ENCODE data around the gene ZNF785.
"Not testable (repeated sequence)": the region's sequence is repeated elsewhere in the genome, so short reads cannot be mapped to it uniquely, and the experiment has no call there.

ZNF785 gene

GRCh38 chr16:30602616-30603277 is 17.2 kb upstream of the ZNF785 start:
- no peak for DNase-seq

DNA sequence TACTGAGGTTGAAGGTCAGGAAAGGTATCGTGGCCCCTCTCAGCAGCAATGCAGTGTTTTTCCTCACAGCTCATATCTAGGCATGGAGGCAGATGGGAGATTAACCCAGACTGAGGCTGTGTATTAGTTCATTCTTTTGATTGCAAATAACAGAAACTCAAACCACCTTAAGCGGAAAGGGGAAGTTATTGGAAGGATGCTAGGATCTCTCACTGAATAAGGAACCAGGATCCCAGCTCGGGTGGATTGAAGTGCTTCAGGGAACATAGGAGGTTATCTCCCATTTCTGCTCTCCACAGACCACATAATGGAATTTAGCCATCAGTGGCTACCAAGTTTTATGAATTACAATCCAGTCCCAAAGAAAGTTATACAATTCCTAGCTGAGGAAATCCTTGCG is 16.5 kb upstream of the ZNF785 start:
- no peak for DNase-seq

GRCh38 chr16:30600929-30601328 is 15.4 kb upstream of the ZNF785 start:
- no peak for DNase-seq

DNA sequence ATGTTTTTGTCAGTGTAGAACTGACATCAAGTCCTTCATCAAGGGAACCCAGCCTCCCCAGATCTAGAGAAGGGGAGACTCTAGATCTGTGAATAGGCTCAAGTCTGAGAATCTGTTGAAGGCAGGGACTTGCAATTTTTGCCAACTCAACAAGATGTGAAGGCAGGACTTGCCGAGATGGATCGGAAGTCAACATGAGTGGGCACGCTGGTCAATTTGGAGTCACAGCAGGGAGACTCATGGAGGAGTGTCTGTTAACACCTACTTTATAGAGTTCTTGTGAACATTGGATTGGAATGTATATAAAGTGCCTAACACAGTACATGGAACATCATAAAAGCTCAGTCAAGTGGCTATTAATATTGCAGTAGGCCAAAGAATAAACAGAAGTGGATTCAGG is 14.7 kb upstream of the ZNF785 start:
- DNase-seq, result no peak

DNA sequence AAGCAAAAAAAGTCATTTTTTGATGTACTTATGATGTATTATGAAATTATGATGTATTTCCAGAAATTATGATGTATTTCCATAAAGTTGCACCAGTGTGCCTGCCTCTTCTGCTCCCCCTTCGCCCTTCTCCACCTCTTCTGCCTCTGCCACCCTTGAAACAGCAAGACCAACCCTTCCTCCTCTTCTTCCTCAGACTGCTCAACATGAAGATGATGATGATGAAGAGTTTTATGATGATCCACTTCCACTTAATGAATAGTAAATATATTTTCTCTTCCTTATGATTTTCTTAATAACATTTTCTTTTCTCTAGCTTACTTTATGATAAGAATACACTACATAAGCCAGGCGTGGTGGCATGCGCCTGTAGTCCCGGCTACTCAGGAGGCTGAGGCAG is 7.4 kb upstream of the ZNF785 start:
- DNase-seq, result no peak

DNA sequence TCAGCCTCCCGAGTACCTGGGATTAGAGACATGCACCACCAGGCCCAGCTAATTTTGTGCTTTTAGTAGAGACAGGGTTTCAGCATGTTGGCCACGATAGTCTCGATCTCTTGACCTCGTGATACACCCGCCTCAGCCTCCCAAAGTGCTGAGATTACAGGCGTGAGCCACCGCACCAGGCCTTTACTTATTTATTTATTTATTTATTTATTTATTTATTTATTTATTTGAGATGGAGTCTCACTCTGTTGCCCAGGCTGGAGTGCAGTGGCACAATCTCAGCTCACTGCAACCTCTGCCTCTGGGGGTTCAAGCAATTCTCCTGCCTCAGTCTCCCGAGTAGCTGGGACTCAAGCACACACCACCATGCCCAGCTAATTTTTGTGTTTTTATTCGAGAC is 5.4 kb upstream of the ZNF785 start:
- not testable (repeated sequence) for DNase-seq

- DNase-seq, result not testable (repeated sequence)
Measured at GRCh38 chr16:30589582-30589981, 4.1 kb upstream of the ZNF785 start.

DNA sequence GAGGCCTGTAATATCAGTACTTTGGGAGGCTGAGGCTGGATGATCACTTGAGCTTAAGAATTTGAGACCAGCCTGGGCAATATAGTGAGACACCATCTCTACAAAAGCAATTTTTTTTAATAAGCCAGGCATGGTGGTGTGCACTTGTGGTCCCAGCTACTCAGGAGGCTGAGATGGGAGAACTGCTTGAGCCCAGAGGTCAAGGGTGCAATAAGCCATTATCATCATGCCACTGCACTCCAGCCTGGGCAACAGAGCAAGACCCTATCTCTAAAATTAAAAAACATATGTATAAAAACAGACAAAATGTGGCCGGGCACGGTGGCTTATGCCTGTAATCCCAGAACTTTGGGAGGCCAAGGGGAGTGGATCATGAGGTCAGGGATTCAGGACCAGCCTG is 3.2 kb upstream of the ZNF785 start:
- DNase-seq, result no peak

- DNase-seq, result no peak
Measured at GRCh38 chr16:30585022-30585399, 486 bp downstream of the ZNF785 start.

- no peak for DNase-seq
Measured at GRCh38 chr16:30582611-30583340, 2.7 kb downstream of the ZNF785 start.

DNA sequence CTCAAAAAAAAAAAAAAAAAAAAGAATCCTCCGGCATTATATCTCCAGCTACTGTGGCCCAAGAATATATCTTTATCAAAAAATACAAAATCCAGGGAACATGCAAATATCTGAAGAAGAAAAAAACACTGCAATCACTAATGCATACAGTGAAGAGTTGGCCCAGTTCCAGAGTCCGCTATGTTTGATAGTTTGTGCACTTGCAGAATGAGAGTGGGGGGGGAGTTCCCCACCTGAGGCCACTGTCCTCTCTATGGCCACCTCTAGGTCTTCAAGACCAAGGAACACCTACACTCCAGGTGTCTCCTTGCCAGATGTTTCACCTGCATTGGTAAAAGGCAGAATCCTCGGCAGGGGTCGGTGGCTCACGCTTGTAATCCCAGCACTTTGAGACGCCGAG is 4.0 kb downstream of the ZNF785 start:
- no peak for DNase-seq

- no peak for DNase-seq
Measured at GRCh38 chr16:30574678-30575077, 10.8 kb downstream of the ZNF785 start.

GRCh38 chr16:30571445-30572322 is 13.8 kb downstream of the ZNF785 start, which contains the start of gene ZNF688:
Gene ZNF688 (minus strand): TSS chr16:30571714. CDS start chr16:30571629, 85 bp downstream.
- DNase-seq, result peak; percentile 94 to 95

GRCh38 chr16:30570636-30571444 is 14.7 kb downstream of the ZNF785 start:
- DNase-seq, result no peak

- no peak for DNase-seq
Measured at GRCh38 chr16:30569746-30570635, 15.5 kb downstream of the ZNF785 start.

GRCh38 chr16:30569281-30569680 is 16.2 kb downstream of the ZNF785 start:
- no peak for DNase-seq

DNA sequence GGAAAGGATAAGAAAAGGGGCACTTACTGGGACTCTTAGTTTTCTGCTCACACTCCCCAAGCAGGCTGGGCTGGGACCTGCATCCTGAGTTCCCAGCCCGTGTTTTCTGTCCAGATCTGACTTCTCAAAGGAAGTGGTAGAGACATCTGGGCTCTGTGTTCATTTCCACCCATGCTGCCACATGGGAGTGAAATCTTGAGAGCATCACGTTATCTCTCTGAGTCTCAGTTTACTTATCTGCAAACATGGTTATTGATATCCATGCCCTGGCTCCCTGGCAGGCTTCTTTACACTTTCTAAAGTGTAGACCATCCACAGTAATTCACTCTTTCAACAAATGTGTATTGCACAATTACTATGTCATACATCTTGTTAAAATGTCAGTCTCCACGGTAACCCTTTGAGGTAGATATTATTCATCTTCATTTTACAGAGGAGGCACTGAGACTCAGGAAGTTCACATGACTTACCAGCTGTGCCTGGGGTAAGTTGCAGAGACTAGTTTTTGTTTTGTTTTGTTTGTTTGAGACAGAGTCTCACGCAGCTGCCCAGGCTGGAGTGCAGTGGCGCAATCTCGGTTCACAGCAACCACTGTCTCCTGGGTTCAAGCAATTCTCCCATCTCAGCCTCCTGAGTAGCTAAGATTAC is 17.4 kb downstream of the ZNF785 start:
- peak; percentile 49 to 50 for DNase-seq

- peak; percentile 72 to 76 for DNase-seq
Measured at GRCh38 chr16:30567160-30567990, 18.1 kb downstream of the ZNF785 start.

DNA sequence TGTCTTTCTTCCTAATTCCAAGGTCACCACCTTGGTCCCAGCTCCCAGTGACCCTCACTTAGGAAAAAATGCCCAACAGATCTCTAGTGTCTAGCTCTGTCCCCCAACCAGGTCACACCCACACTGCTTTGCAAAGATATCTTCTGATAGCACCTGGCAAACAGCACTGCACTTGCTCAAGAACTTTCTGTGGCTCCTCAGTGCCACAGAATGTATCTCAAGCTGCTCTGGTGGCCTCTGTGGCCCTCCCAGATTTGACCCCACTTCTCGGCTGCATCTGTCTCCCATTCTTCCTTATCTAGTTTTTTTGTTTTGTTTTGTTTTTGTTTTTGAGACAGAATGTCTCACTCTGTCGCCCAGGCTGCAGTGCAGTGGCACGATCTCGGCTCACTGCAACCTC is 19.0 kb downstream of the ZNF785 start:
- no peak for DNase-seq

DNA sequence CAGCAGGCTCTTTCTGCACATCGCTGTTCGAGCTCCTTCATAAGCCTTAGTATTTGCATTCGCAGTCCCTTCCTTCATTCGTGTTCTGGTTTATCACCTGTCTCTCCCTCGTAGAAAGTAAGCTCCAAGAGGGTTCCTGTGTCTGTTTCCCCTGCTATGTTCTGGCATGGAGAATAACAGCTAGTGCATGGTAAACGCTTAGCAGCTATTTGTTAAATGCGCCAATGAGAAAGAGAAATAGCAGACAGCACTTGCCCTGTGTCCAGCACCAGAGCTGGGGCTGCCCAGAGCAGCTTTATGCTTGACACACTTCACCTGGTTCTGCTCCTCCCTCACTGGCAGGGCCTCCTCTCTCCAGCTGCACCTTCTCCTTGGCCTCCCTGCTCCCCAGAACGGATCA is 19.5 kb downstream of the ZNF785 start:
- DNase-seq, result no peak
